ENCODE measurements around the gene MYH7B. TPM values are rescaled to one million over a fixed set of nuclear protein-coding genes. Genes with fewer than 3 reads are reported as not detected.

Gene MYH7B
- total RNA-seq, 1 experiment from 2014 or later, result 0.07 TPM

DNA sequence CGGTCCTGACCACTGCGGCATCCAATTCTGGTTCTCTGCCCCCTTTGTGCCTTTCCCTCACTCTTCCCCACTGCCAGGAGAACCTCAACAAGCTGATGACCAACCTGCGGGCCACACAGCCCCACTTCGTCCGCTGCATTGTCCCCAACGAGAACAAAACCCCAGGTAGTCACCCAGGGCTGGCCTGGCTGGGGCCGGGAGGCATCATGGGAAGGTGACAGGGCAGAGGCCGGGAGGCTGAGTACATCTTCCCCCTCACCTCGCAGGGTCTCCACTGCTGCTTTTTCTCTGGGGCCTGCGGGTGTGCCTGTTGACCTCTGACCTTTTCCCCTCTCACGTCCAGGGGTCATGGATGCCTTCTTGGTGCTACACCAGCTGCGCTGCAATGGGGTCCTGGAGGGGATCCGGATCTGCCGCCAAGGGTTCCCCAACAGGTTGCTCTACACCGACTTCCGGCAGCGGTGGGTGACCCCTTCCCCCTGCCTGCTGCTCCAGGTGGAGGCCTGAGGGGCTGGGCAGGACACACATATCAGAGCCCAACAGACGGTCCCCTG lies 35.1 kb downstream of the MYH7B start:
- intact Hi-C loops (cut with micrococcal nuclease), result no loop called here
- POLR2A ChIA-PET, result interaction anchor here (0.6 kb wide), 1 partner anchor 18 kb away, joined by 4 read pairs; no protein-coding TSS in a partner anchor
- CTCF ChIA-PET, result interaction anchor here (0.6 to 1.1 kb wide), 3 partner anchors 116 to 1959 kb away, joined by 3 to 5 read pairs (median 3); no protein-coding TSS in a partner anchor
- Mint-ChIP-seq H3K27me3 (ENCODE audit: insufficient read depth, unreplicated experiment) (no peaks in the 10 kb centered on the region), H3K4me1 (ENCODE audit: insufficient read depth, unreplicated experiment) (no peaks in the 10 kb centered on the region), H3K9me3 (ENCODE audit: unreplicated experiment) (no peaks in the 10 kb centered on the region), H3K27ac (ENCODE audit: low read depth, unreplicated experiment) (no peak overlapping the region), H3K4me3 (ENCODE audit: unreplicated experiment) (no peak overlapping the region), H3K36me3 (ENCODE audit: insufficient read depth, unreplicated experiment) (peaks cover 17% of the 10 kb centered on the region)
- DNase-seq (ENCODE audit: unreplicated experiment), result no peak
- TF ChIP-seq, protein P1, sequence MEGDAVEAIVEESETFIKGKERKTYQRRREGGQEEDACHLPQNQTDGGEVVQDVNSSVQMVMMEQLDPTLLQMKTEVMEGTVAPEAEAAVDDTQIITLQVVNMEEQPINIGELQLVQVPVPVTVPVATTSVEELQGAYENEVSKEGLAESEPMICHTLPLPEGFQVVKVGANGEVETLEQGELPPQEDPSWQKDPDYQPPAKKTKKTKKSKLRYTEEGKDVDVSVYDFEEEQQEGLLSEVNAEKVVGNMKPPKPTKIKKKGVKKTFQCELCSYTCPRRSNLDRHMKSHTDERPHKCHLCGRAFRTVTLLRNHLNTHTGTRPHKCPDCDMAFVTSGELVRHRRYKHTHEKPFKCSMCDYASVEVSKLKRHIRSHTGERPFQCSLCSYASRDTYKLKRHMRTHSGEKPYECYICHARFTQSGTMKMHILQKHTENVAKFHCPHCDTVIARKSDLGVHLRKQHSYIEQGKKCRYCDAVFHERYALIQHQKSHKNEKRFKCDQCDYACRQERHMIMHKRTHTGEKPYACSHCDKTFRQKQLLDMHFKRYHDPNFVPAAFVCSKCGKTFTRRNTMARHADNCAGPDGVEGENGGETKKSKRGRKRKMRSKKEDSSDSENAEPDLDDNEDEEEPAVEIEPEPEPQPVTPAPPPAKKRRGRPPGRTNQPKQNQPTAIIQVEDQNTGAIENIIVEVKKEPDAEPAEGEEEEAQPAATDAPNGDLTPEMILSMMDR (IDR thresholded peaks at IDR 0.05; ENCODE audit: unreplicated experiment), result no peak
- BruUV-seq (replicated peaks), result no TSS peak

DNA sequence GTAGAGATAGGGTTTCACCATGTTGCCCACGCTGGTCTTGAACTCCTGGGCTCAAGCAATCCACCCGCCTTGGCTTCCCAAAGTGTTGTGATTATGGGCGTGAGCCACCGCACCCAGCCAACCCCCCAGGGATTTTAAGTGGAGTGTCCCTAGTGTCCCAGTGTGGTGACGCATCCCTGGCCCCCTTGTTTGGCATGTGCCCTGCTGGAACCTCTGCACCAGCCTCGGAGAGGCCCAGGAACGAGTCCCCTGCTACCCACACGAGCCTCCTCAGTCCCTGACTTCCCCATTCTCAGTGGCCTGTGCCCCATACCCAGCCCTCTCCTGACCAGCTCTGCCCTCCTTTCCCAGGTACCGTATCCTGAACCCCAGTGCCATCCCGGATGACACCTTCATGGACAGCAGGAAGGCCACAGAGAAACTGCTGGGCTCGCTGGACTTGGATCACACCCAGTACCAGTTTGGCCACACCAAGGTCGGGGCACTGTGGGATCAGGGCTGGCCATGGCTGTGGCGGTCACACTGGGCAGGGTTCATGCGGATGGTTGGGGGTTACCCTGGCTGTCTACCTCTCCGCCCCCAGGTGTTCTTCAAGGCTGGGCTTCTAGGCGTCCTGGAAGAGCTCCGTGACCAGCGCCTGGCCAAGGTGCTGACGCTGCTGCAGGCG lies 37.2 kb downstream of the MYH7B start:
- POLR2A ChIA-PET, result no interaction called here
- Mint-ChIP-seq H3K27me3 (ENCODE audit: insufficient read depth, unreplicated experiment) (no peaks in the 10 kb centered on the region), H3K4me3 (ENCODE audit: unreplicated experiment) (no peak overlapping the region), H3K36me3 (ENCODE audit: insufficient read depth, unreplicated experiment) (peaks cover 27% of the 10 kb centered on the region), H3K4me1 (ENCODE audit: insufficient read depth, unreplicated experiment) (no peaks in the 10 kb centered on the region), H3K27ac (ENCODE audit: low read depth, unreplicated experiment) (no peak overlapping the region), H3K9me3 (ENCODE audit: unreplicated experiment) (no peaks in the 10 kb centered on the region)
- DNase-seq (ENCODE audit: unreplicated experiment), result no peak
- TF ChIP-seq, protein P1 (IDR thresholded peaks at IDR 0.05; ENCODE audit: unreplicated experiment), result no peak
- CTCF ChIA-PET, result no interaction called here
- BruUV-seq (replicated peaks), result no TSS peak
- intact Hi-C loops (cut with micrococcal nuclease), result no loop called here

DNA sequence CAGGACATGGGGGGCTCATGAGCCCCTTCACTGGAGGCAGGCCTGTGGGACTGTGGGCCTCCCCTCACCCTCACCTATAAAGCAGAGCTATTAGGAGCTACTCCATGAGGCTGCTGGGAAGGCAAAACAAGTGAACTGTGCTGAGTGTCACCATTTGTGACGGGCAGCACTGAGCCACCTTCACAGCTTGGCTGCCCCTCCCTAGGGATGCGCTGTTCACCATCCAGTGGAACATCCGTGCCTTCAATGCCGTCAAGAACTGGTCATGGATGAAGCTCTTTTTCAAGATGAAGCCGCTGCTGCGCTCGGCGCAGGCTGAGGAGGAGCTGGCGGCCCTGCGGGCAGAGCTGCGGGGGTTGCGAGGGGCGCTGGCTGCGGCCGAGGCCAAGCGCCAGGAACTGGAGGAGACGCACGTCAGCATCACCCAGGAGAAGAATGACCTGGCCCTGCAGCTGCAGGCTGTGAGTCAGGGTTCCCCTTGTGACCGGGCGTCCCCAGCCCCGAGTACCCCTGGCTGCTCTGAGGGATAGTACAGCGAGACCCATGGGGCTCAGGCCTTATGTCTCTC lies 38.4 kb downstream of the MYH7B start:
- Mint-ChIP-seq H3K27me3 (ENCODE audit: insufficient read depth, unreplicated experiment) (no peaks in the 10 kb centered on the region), H3K9me3 (ENCODE audit: unreplicated experiment) (no peaks in the 10 kb centered on the region), H3K27ac (ENCODE audit: low read depth, unreplicated experiment) (no peak overlapping the region), H3K4me1 (ENCODE audit: insufficient read depth, unreplicated experiment) (no peaks in the 10 kb centered on the region), H3K4me3 (ENCODE audit: unreplicated experiment) (no peak overlapping the region), H3K36me3 (ENCODE audit: insufficient read depth, unreplicated experiment) (peaks cover 36% of the 10 kb centered on the region)
- intact Hi-C loops (cut with micrococcal nuclease), result no loop called here
- ChIA-PET CTCF (no interaction called here), POLR2A (no interaction called here)
- TF ChIP-seq, protein P1 (IDR thresholded peaks at IDR 0.05; ENCODE audit: unreplicated experiment), result no peak
- BruUV-seq (replicated peaks), result no TSS peak
- DNase-seq (ENCODE audit: unreplicated experiment), result no peak

DNA sequence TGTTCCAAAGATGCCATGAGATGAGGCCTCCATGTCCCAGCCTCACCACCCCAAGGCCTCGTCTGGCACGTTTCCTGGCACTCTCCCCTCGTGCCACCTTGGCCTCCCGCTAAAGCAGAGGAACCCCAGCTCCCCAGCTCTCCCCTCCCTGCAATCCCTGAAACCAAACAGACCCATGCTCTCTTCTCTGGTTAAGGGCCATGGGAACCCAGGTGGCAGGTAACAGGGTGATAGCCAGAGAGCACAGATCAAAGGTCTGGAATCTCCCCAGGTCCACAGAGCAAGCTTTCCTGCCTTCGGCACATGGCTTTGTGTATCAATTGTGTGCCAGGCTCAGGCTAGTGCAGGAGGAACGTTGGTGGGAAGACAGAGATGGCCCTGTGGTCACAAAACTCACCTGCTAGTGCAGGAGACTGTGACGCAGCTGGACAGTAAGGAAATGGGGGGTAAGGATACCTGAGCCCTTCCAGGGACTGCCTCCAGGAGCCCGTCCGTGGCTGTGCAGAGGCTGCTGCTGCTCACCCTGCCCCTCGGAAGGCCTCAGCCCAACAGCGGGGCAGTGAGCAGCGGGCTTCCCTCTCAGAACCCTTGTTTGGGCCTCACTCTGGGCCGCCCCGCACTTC lies 39.0 kb downstream of the MYH7B start:
- H3K27ac Mint-ChIP-seq (ENCODE audit: low read depth, unreplicated experiment), result no peak overlapping the region
- H3K4me3 Mint-ChIP-seq (ENCODE audit: unreplicated experiment), result no peak overlapping the region
- no peaks in the 10 kb centered on the region for H3K27me3 Mint-ChIP-seq (ENCODE audit: insufficient read depth, unreplicated experiment)
- no peak for DNase-seq (ENCODE audit: unreplicated experiment)
- no peaks in the 10 kb centered on the region for H3K4me1 Mint-ChIP-seq (ENCODE audit: insufficient read depth, unreplicated experiment)
- ChIA-PET POLR2A (no interaction called here), CTCF (interaction anchor here (1.4 kb wide), 1 partner anchor 121 kb away, joined by 3 read pairs; no protein-coding TSS in a partner anchor)
- intact Hi-C loops (cut with micrococcal nuclease), result no loop called here
- no peaks in the 10 kb centered on the region for H3K9me3 Mint-ChIP-seq (ENCODE audit: unreplicated experiment)
- peaks cover 42% of the 10 kb centered on the region for H3K36me3 Mint-ChIP-seq (ENCODE audit: insufficient read depth, unreplicated experiment)
- BruUV-seq (replicated peaks), result no TSS peak
- TF ChIP-seq, protein P1 (IDR thresholded peaks at IDR 0.05; ENCODE audit: unreplicated experiment), result no peak
